Mammary epithelial cell (primary cell): ENCODE results near the gene EME1.

Experiments
- CTCF ChIP-seq, 2 donors: IDR thresholded peaks in 1 of 2; conservative IDR thresholded peaks in 1 of 2; 2 replicates each; pipeline ENCODE4 v1.5.1; 2011 to 2012; ENCODE audit warnings: inconsistent platforms in 2 of 2, low read length in 2 of 2, mild to moderate bottlenecking in 2 of 2, control low read depth in 1 of 2, low read depth in 1 of 2; ENCODE audit not compliant: insufficient read depth in 1 of 2; ENCODE audit errors: extremely low read depth in 1 of 2
- EZH2 ChIP-seq: IDR thresholded peaks from 2 replicates; pipeline ENCODE4 v1.6.1; 2012; ENCODE audit warnings: low read length, inconsistent platforms, borderline replicate concordance

- no peak for TF ChIP-seq EZH2
- no peak for TF ChIP-seq CTCF (conservative IDR thresholded peaks at IDR 0.05 in 1 of 2, IDR thresholded peaks at IDR 0.05 in 1 of 2; ENCODE audit: extremely low read depth in 1 of 2, insufficient read depth in 1 of 2, low read depth in 1 of 2, low read length in 2 of 2)
Measured at GRCh38 chr17:50421308-50422051, 48.5 kb downstream of the EME1 start.
